Endothelial cell of umbilical vein (primary cell): ENCODE data around the gene MRPS5. TPM values are rescaled to one million over a fixed set of nuclear protein-coding genes. Genes with fewer than 3 reads are reported as not detected.

ENCODE experiments used
- BruUV-seq: library from RNA; stranded (reverse); fragments of 400-500 nt; replicated peaks from 2 replicates; lab custom pipeline; 2021; lab: Mats Ljungman, UMichigan
- CTCF ChIA-PET: fragments of 300-600, 350-600 bp; sonication (Branson Sonifier 250); formaldehyde crosslinking; loops from one replicate; lab custom pipeline; 2021; ENCODE audit warnings: antibody characterized with exemption, inconsistent platforms; lab: Charles Lee
- POLR2A ChIA-PET: fragments of 300-600, 350-600 bp; sonication (Branson Sonifier 250); formaldehyde crosslinking; loops from one replicate; lab custom pipeline; 2021; ENCODE audit warnings: antibody characterized with exemption, inconsistent platforms; lab: Charles Lee
- DNase-seq: peaks from one replicate; pipeline ENCODE4 v3.0.0-alpha.2; 2011; ENCODE audit warnings: low read depth, low spot score
- FAIRE-seq: peaks from 2 replicates; lab custom pipeline; 2011; peaks lifted over from hg19 to GRCh38; lab: Jason Lieb, UNC
- H2AFZ ChIP-seq: 2 replicates; pipeline ENCODE4 v1.6.0; 2012; ENCODE audit warnings: low read depth, low read length, control low read depth, inconsistent platforms
- H3K27ac ChIP-seq: 2 replicates; pipeline ENCODE4 v1.5.1; 2011; ENCODE audit warnings: low read depth, mild to moderate bottlenecking, control low read depth, low read length, moderate library complexity; ENCODE audit not compliant: insufficient read depth
- H3K27me3 ChIP-seq, 2 experiments: 2 replicates each; pipeline versions ENCODE4 v1.6.0 to v1.6.1; 2011; ENCODE audit warnings: low read length in 2 of 2, mixed read lengths in 1 of 2; ENCODE audit not compliant: control insufficient read depth in 2 of 2, insufficient read depth in 2 of 2
- H3K36me3 ChIP-seq, 2 experiments: 2 replicates in 1 of 2; 3 replicates in 1 of 2; pipeline ENCODE4 v1.5.1; 2011; ENCODE audit warnings: low read length in 2 of 2, mild to moderate bottlenecking in 1 of 2, moderate library complexity in 1 of 2; ENCODE audit not compliant: control insufficient read depth in 2 of 2, insufficient read depth in 2 of 2; ENCODE audit errors: extremely low read depth in 1 of 2
- H3K4me1 ChIP-seq: 3 replicates; pipeline ENCODE4 v1.5.1; 2011; ENCODE audit warnings: mild to moderate bottlenecking, low read length; ENCODE audit not compliant: control insufficient read depth, insufficient read depth; ENCODE audit errors: extremely low read depth
- H3K4me2 ChIP-seq: 2 replicates; pipeline ENCODE4 v1.6.1; 2011; ENCODE audit warnings: low read length, control low read depth, mixed read lengths; ENCODE audit not compliant: insufficient read depth
- H3K4me3 ChIP-seq, 3 experiments: fragments of 200-600 bp in 1 of 3; sonication (generic), shearing (Covaris generic) in 1 of 3; replicated peaks in 1 of 3; 2 replicates each; pipeline ENCODE4 v1.5.1; 2011 to 2016; ENCODE audit warnings: control low read depth in 3 of 3, low read length in 3 of 3, mild to moderate bottlenecking in 2 of 3, inconsistent platforms in 1 of 3, low read depth in 1 of 3, moderate library complexity in 1 of 3; ENCODE audit not compliant: insufficient read depth in 1 of 3
- H3K79me2 ChIP-seq: 2 replicates; pipeline ENCODE4 v1.6.0; 2012; ENCODE audit warnings: low read length, inconsistent platforms; ENCODE audit not compliant: control insufficient read depth, insufficient read depth
- H3K9ac ChIP-seq: replicated peaks from 2 replicates; pipeline ENCODE3; 2011; ENCODE audit warnings: low read length, control low read depth; ENCODE audit not compliant: insufficient read depth; ENCODE audit errors: extremely low read depth
- H3K9me1 ChIP-seq: replicated peaks from 3 replicates; pipeline ENCODE4 v1.6.0; 2011; ENCODE audit warnings: mild to moderate bottlenecking, low read length; ENCODE audit not compliant: control insufficient read depth, insufficient read depth; ENCODE audit errors: extremely low read depth
- H3K9me3 ChIP-seq: replicated peaks from 2 replicates; pipeline ENCODE4 v1.5.1; 2012; ENCODE audit warnings: low read length, inconsistent platforms; ENCODE audit not compliant: control insufficient read depth, insufficient read depth
- H4K20me1 ChIP-seq: replicated peaks from 2 replicates; pipeline ENCODE3; 2011; ENCODE audit warnings: mild to moderate bottlenecking, low read length; ENCODE audit not compliant: control insufficient read depth, insufficient read depth; ENCODE audit errors: extremely low read depth
- CTCF ChIP-seq, 2 donors: IDR thresholded peaks; 1 replicate in 1 of 2; 2 replicates in 1 of 2; pipeline ENCODE4 v1.5.1; 2011; ENCODE audit warnings: low read length in 2 of 2, mild to moderate bottlenecking in 2 of 2, moderate library complexity in 2 of 2, control low read depth in 1 of 2, inconsistent platforms in 1 of 2, low read depth in 1 of 2; ENCODE audit not compliant: insufficient read depth in 1 of 2; ENCODE audit errors: extremely low read depth in 1 of 2
- EZH2 ChIP-seq: IDR thresholded peaks from 2 replicates; pipeline ENCODE4 v1.6.1; 2012; ENCODE audit warnings: borderline replicate concordance, low read depth, mild to moderate bottlenecking, moderate library complexity, low read length, inconsistent platforms; ENCODE audit not compliant: severe bottlenecking
- FOS ChIP-seq: IDR thresholded peaks from 2 replicates; pipeline ENCODE4 v1.6.1; 2011; ENCODE audit warnings: mild to moderate bottlenecking, low read length, moderate library complexity, borderline replicate concordance; ENCODE audit not compliant: insufficient read depth
- GATA2 ChIP-seq: IDR thresholded peaks from 2 replicates; pipeline ENCODE4 v1.7.0; 2011; ENCODE audit warnings: low read depth, mild to moderate bottlenecking, moderate library complexity, mixed read lengths, low read length; ENCODE audit not compliant: insufficient read length, insufficient read depth
- JUN ChIP-seq: IDR thresholded peaks from 2 replicates; pipeline ENCODE4 v1.6.1; 2011; ENCODE audit warnings: borderline replicate concordance, low read depth; ENCODE audit not compliant: insufficient read length, insufficient read depth
- MAX ChIP-seq: IDR thresholded peaks from 2 replicates; pipeline ENCODE4 v1.6.1; 2011; ENCODE audit not compliant: insufficient read depth, insufficient read length
- MYC ChIP-seq: IDR thresholded peaks from one replicate; pipeline ENCODE4 v1.6.1; 2011; ENCODE audit warnings: mild to moderate bottlenecking, low read depth, low read length
- POLR2A ChIP-seq: IDR thresholded peaks from 2 replicates; pipeline ENCODE4 v1.6.1; 2012; ENCODE audit warnings: low read depth, mild to moderate bottlenecking, control low read depth, low read length
- POLR2AphosphoS5 ChIP-seq: IDR thresholded peaks from 2 replicates; pipeline ENCODE4 v1.6.1; 2012; ENCODE audit warnings: low read depth, mild to moderate bottlenecking, control low read depth, low read length, moderate library complexity; ENCODE audit not compliant: insufficient read depth
- dilution Hi-C: fragments of 300-500 bp; cut with MboI; formaldehyde crosslinking; loops from one replicate; pipeline ENCODE4 v1.15.0; 2019; ENCODE audit warnings: low sequenced_read_pairs; ENCODE audit not compliant: extremely low pct_ligation_motif_present
- intact Hi-C: fragments of 100-400 bp; cut with micrococcal nuclease; formaldehyde crosslinking; loops from one replicate; pipeline ENCODE4 v1.10.0; 2022
- polyA plus RNA-seq, 4 experiments: library from polyadenylated mRNA; depleted of rRNA in 3 of 4; stranded (reverse) in 3 of 4; unstranded in 1 of 4; fragments of >200 nt; gene quantifications; 2 replicates each; pipeline versions ENCODE4 v1.2.1 to v1.2.3, GENCODE V29; 2011 to 2012; ENCODE audit warnings: missing spikeins in 1 of 4
- total RNA-seq: library from RNA; stranded (reverse); gene quantifications from 2 replicates; pipeline ENCODE4 v1.2.3, GENCODE V29; 2021

MRPS5 gene
- total and polyA plus RNA-seq, 2 donors (not counting 3 experiments of a cell fraction or from before 2014, with no cell fraction given): 50.5 to 62.8 TPM

DNA sequence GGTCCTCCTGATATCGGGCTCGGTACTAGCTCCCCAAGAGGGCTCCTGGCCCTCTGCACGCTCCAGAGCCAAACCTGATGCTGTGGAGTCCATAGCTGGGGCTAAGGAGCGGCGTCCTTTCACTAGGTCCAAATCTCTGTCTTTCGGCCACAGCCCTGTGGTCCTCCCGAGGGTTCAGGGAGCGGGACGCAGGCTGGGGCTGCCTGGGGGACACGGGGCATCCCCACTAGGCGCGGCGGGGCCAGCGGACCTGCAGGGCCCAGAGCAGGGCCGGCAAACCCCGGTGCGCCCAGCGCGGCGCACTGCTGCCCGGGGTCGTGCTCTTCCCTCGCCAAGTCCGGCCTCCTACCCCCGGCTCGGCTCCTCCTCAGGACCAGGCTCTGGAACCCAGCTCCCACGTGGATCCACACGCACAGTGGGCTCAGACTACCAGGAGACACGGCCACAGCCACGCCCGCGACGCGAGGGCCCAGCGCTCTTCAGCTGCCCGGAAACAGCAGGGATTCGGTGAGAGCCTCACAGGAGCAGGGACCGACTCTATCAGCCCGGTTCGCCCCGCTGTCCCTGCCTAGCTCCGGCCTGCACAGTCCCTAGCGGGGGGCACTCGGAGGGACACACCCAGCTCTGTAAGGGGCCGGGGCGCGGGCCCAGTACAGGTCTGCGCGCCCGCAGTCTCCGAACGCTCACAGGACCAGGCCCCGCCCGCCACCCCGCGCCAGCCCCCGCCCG is 37.4 kb upstream of the MRPS5 start:
- no peaks in the 10 kb centered on the region for H3K9me3 ChIP-seq
- POLR2A ChIA-PET: interaction anchor here (1.8 kb wide), 1 partner anchor 37 kb away, joined by 5 read pairs; the partner anchor contains the start of gene MRPS5
- TF ChIP-seq MYC (no peak), EZH2 (no peak), POLR2A (no peak), MAX (no peak), JUN (no peak), FOS (no peak), CTCF (IDR thresholded peaks at IDR 0.05; ENCODE audit: extremely low read depth in 1 of 2, insufficient read depth in 1 of 2, low read depth in 1 of 2, low read length in 2 of 2) (no peak), GATA2 (no peak), POLR2AphosphoS5 (no peak)
- H3K4me3 ChIP-seq: peak overlapping the region; percentile 47 to 82 (median 68)
- no peaks in the 10 kb centered on the region for H3K27me3 ChIP-seq
- H3K27ac ChIP-seq: no peak overlapping the region
- H3K9ac ChIP-seq: peak overlapping the region; percentile 67
- H3K79me2 ChIP-seq: no peaks in the 10 kb centered on the region
- CTCF ChIA-PET: interaction anchor here (1.6 kb wide), 1 partner anchor 37 kb away, joined by 8 read pairs; the partner anchor contains the start of gene MRPS5
- peak overlapping the region; percentile 91 for H2AFZ ChIP-seq
- FAIRE-seq: peak; percentile 49
- no peaks in the 10 kb centered on the region for H3K9me1 ChIP-seq
- H4K20me1 ChIP-seq: no peaks in the 10 kb centered on the region
- dilution Hi-C loops: no loop called here
- H3K4me2 ChIP-seq: peak overlapping the region; percentile 85
- peaks cover 7% of the 10 kb centered on the region for H3K4me1 ChIP-seq
- no TSS peak for BruUV-seq
- intact Hi-C loops: no loop called here
- peaks cover 0 to 6% of the 10 kb centered on the region in 2 experiments for H3K36me3 ChIP-seq
- DNase-seq: peak; percentile 49
